Psoas muscle (tissue), 8 donors: ENCODE measurements around the gene APOC3. TPM values are rescaled to one million over a fixed set of nuclear protein-coding genes. Genes with fewer than 3 reads are reported as not detected.

Experiments used
- ATAC-seq, 4 donors: fragments of 200-7000 bp; cut with Tn5 transposase; one replicate each; pipeline ENCODE4 v1.9.1; 2020; ENCODE audit warnings: moderate library complexity in 3 of 4, mild to moderate bottlenecking in 2 of 4
- DNase-seq, 2 donors: peaks; one replicate each; pipeline ENCODE4 v3.0.0-alpha.2; 2020
- H3K27ac ChIP-seq: fragments of 200-600 bp; one replicate; pipeline ENCODE4 v1.8.0; 2022
- H3K27me3 ChIP-seq, 3 donors: fragments of 200-600 bp in 1 of 3; one replicate each; pipeline versions ENCODE4 v1.6.1 to v1.8.0; 2013 to 2022; ENCODE audit warnings: low read length in 2 of 3, mild to moderate bottlenecking in 2 of 3, moderate library complexity in 1 of 3; ENCODE audit not compliant: insufficient read depth in 3 of 3
- H3K36me3 ChIP-seq, 2 donors: fragments of 200-600 bp in 1 of 2; one replicate each; pipeline versions ENCODE4 v1.6.1 to v1.8.0; 2013 to 2022; ENCODE audit warnings: low read depth in 1 of 2, mild to moderate bottlenecking in 1 of 2, moderate library complexity in 1 of 2; ENCODE audit not compliant: insufficient read depth in 1 of 2
- H3K4me1 ChIP-seq: fragments of 200-600 bp; one replicate; pipeline ENCODE4 v1.8.0; 2022
- H3K4me3 ChIP-seq: fragments of 200-600 bp; one replicate; pipeline ENCODE4 v1.8.0; 2022; ENCODE audit warnings: mild to moderate bottlenecking
- H3K9me3 ChIP-seq: fragments of 200-600 bp; one replicate; pipeline ENCODE4 v1.8.0; 2022
- WGBS, 3 donors: extraction: QIAGEN DNeasy Blood & Tissue Kit; methylation state at CpG; one replicate each; pipeline versions ENCODE4 v1.1.6 to v1.1.7; 2013; 5-methylcytosine and 5-hydroxymethylcytosine counted together
- intact Hi-C, 2 donors: fragments of 100-400 bp; cut with DNase I; formaldehyde crosslinking; loops; one replicate each; pipeline versions ENCODE4 v1.11.0 to v1.14.2; 2022
- polyA plus RNA-seq, 3 donors: library from polyadenylated mRNA; stranded (reverse); fragments of 200-250 nt; gene quantifications; one replicate each; pipeline ENCODE4 v1.2.3, GENCODE V29; 2013
- total RNA-seq, 4 donors: library from RNA; stranded (reverse); fragmentation: NEBNext Ultra II Directional in 2 of 4; extraction: Animal tissue kit (Norgen Biotek cat#: 25700) in 2 of 4; gene quantifications; one replicate each; pipeline versions ENCODE4 v1.2.1 to v1.2.4, GENCODE V29; 2021 to 2023
- TF ChIP-seq, protein P1 (sequence below): fragments of 200-600 bp; IDR thresholded peaks from one replicate; pipeline ENCODE4 v1.8.0; 2022; ENCODE audit warnings: antibody characterized with exemption
- donor health status: healthy with polysubstance abuse.
- donor health status: DM: no; HTN: no; CAD: no; lungs with moderate emphysema.
- donor health status: Bipolar disorder and iron deficiency.
- donor health status: healthy.
- donor health status: DM: yes; HTN: yes; CAD: no.
- donor health status: DM: no; HTN: no; CAD: no.
- donor health status: DM: no; HTN: no; CAD: no.
- donor health status: DM: yes; HTN: yes; CAD: no.

Gene APOC3
- total and polyA plus RNA-seq, 7 donors, result 0.26 to 2.2 (median 0.46) TPM; not detected in 4

DNA sequence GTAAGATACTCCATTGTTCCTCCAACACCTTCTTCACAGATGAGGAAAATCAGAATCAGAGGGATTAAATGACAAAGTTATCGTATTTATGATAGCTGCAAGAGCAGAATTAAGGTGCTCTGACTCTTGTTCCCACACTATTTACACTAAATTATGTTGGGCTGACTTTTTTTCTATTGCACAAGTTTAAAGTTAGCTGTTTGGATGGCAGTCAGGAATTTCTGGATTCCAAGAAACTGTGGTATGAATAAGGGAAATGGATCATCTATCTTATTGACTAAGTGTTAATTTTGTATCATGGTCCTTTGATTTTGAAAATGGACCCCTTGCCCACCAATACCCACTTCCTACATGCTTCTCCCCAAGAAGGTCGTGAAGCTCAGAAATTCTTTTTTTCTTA is 27.6 kb downstream of the APOC3 start:
- ATAC-seq, result no peak
- DNase-seq, result no peak
- Histone ChIP-seq H3K4me1 (peaks cover 10% of the 10 kb centered on the region), H3K27me3 (no peaks in the 10 kb centered on the region), H3K36me3 (peaks cover 4 to 68% of the 10 kb centered on the region in 2 donors), H3K4me3 (no peak overlapping the region), H3K27ac (no peak overlapping the region), H3K9me3 (no peaks in the 10 kb centered on the region)
- TF ChIP-seq, protein P1, sequence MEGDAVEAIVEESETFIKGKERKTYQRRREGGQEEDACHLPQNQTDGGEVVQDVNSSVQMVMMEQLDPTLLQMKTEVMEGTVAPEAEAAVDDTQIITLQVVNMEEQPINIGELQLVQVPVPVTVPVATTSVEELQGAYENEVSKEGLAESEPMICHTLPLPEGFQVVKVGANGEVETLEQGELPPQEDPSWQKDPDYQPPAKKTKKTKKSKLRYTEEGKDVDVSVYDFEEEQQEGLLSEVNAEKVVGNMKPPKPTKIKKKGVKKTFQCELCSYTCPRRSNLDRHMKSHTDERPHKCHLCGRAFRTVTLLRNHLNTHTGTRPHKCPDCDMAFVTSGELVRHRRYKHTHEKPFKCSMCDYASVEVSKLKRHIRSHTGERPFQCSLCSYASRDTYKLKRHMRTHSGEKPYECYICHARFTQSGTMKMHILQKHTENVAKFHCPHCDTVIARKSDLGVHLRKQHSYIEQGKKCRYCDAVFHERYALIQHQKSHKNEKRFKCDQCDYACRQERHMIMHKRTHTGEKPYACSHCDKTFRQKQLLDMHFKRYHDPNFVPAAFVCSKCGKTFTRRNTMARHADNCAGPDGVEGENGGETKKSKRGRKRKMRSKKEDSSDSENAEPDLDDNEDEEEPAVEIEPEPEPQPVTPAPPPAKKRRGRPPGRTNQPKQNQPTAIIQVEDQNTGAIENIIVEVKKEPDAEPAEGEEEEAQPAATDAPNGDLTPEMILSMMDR, result no peak
- WGBS, 3 donors, result 90 to 93% (median 91%) methylated on average over 2 of the region's 2 CpGs
- intact Hi-C loops, result no loop called here

DNA sequence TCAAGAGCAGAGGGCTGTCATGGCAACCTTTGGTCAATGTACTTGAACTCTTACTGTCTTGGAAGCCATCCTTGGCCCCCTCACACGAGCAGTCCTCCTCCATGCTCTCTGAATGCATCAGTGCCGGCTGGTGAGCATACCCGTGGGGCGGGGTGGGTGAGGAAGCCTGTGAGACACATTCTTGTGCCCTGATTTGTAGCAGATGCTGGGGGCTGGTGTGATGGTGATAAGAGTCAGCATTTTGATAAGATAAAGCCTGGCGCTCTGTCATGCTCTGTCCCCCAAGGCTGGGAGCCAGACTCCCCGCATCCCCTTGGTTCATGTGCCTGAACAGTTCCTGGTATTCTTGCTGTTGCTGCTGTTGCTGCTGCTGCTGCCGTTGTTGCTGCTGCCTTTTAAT is 28.2 kb downstream of the APOC3 start:
- WGBS, 3 donors, result 87 to 94% (median 90%) methylated on average over 7 of the region's 7 CpGs
- no peak for DNase-seq

DNA sequence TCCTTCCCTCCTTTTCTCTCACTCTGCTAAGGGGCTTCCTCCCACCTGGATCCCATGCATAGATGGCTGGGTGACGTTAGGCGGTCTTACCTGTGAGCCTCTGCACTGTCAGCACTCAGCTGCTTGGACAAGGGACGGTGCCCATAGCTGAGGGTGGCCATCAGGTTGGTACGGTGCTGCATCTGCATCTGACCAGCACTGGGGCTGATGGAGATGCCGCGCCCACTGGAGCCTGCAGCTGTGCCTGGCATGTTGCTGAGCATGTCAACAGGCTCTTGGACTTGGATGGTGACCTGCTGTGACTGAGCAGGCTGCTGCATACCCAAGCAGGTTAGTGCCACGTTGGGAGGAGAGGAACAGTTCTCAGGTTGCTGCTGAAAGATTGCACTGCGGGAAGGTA is 29.5 kb downstream of the APOC3 start:
- no peak overlapping the region for H3K4me3 ChIP-seq
- no peaks in the 10 kb centered on the region for H3K4me1 ChIP-seq
- TF ChIP-seq, protein P1, result no peak
- H3K27me3 ChIP-seq, result no peaks in the 10 kb centered on the region
- 81 to 85% (median 83%) methylated on average over 8 of the region's 8 CpGs for WGBS, 3 donors
- peaks cover 4 to 83% of the 10 kb centered on the region in 2 donors for H3K36me3 ChIP-seq
- no peaks in the 10 kb centered on the region for H3K9me3 ChIP-seq
- ATAC-seq, result no peak
- DNase-seq, result no peak
- intact Hi-C loops, result no loop called here
- no peak overlapping the region for H3K27ac ChIP-seq

More for the DNA sequence above, 28.2 kb downstream of the APOC3 start:
- no peaks in the 10 kb centered on the region for H3K27me3 ChIP-seq
- H3K9me3 ChIP-seq, result no peaks in the 10 kb centered on the region
- no peak overlapping the region for H3K27ac ChIP-seq
- no peak for ATAC-seq
- H3K4me1 ChIP-seq, result peaks cover 4% of the 10 kb centered on the region
- intact Hi-C loops, result no loop called here
- no peak overlapping the region for H3K4me3 ChIP-seq
- TF ChIP-seq, protein P1, result no peak
- H3K36me3 ChIP-seq, result peaks cover 4 to 74% of the 10 kb centered on the region in 2 donors

DNA sequence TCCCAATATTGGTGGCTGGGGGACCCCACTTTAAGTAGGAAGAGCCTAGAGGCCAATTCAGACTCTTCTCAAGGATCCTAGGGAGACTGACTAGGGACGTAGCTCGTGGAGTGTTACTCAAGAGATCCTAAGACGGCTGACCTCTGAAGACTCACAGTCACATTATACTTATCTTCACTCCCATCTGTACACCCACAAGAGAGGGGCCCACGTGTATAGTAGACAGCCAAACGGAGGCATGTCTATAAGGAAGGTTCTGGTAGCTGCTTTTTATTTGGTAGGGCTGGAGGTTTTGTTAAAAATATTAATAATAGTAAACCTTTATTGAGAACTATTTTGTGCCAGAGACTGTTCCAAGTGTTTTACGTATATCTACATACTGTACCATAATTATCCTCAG is 30.6 kb downstream of the APOC3 start:
- H3K36me3 ChIP-seq, result peaks cover 5 to 83% of the 10 kb centered on the region in 2 donors
- TF ChIP-seq, protein P1, result no peak
- H3K4me1 ChIP-seq, result peaks cover 8% of the 10 kb centered on the region
- ATAC-seq, result no peak
- whole genome bisulfite sequencing, 3 donors, result 89 to 91% (median 90%) methylated on average over 6 of the region's 6 CpGs
- no peaks in the 10 kb centered on the region for H3K9me3 ChIP-seq
- H3K4me3 ChIP-seq, result no peak overlapping the region
- no peaks in the 10 kb centered on the region for H3K27me3 ChIP-seq
- no peak overlapping the region for H3K27ac ChIP-seq
- intact Hi-C loops, result no loop called here
- DNase-seq, result no peak

DNA sequence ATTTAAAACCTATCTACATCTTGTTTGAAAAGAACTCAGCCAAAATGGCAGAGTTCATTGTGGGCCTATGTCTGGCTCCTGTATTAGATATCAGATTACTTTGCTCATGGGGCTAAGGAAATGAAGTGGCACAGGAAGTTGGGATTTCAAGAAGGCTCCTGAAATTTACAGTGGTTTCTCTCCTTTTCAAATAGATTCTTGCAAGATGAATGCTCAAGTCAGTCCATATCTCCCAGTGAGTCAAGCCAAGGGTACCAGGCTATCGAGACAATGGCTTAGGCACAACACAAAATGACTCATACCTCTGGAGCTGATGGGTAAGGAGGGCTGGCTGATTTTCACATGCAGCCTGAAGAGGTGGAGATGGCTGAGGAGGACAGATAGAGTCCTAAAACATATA is 31.8 kb downstream of the APOC3 start:
- H3K4me3 ChIP-seq, result no peak overlapping the region
- H3K27ac ChIP-seq, result no peak overlapping the region
- peaks cover 8% of the 10 kb centered on the region for H3K4me1 ChIP-seq
- 78 to 100% (median 94%) methylated on average over 1 of the region's 1 CpG for WGBS, 3 donors
- peaks cover 6 to 91% of the 10 kb centered on the region in 2 donors for H3K36me3 ChIP-seq
- TF ChIP-seq, protein P1, result no peak
- no peaks in the 10 kb centered on the region for H3K9me3 ChIP-seq
- no peaks in the 10 kb centered on the region for H3K27me3 ChIP-seq
- no peak for DNase-seq
- intact Hi-C loops, result no loop called here
- no peak for ATAC-seq
